Activated T-cell treated with anti-CD3 and anti-CD28 coated beads, Interleukin-2, amount 50 U/mL, for 72 hours (primary cell): Measurements from ENCODE around the gene CSF2RB. TPM values are rescaled to one million over a fixed set of nuclear protein-coding genes. Genes with fewer than 3 reads are reported as not detected.

Experiments used
- ATAC-seq, 2 donors: fragments of 150-1000 bp; cut with Tn5 transposase; replicated peaks in 1 of 2; 2 replicates each; pipeline ENCODE4 v1.10.0; 2021; ENCODE audit warnings: moderate library complexity in 2 of 2, mild to moderate bottlenecking in 1 of 2
- DNase-seq, 2 donors: peaks; one replicate each; pipeline ENCODE4 v3.0.0; 2021 to 2022; ENCODE audit warnings: mixed read lengths in 1 of 2
- H3K27ac Mint-ChIP-seq: one replicate; pipeline ENCODE4 v1.8.0; 2022; ENCODE audit warnings: mild to moderate bottlenecking, moderate library complexity, mixed read lengths
- H3K27me3 Mint-ChIP-seq: one replicate; pipeline ENCODE4 v1.8.0; 2022; ENCODE audit warnings: low read depth, mixed read lengths
- H3K36me3 Mint-ChIP-seq, 2 donors: one replicate each; pipeline ENCODE4 v1.8.0; 2022; ENCODE audit warnings: mixed read lengths in 2 of 2, mild to moderate bottlenecking in 1 of 2; ENCODE audit not compliant: insufficient read depth in 2 of 2
- H3K4me1 Mint-ChIP-seq: one replicate; pipeline ENCODE4 v1.8.0; 2022; ENCODE audit warnings: low read depth, mixed read lengths
- H3K4me3 Mint-ChIP-seq, 2 donors: one replicate each; pipeline ENCODE4 v1.8.0; 2022; ENCODE audit warnings: mild to moderate bottlenecking in 2 of 2, mixed read lengths in 2 of 2, moderate library complexity in 2 of 2
- H3K9me3 Mint-ChIP-seq, 2 donors: one replicate each; pipeline ENCODE4 v1.8.0; 2022; ENCODE audit warnings: mixed read lengths in 2 of 2
- total RNA-seq, 2 donors: library from RNA; stranded (reverse); gene quantifications; one replicate each; pipeline ENCODE4 v1.2.3, GENCODE V29; 2022

The CSF2RB gene
- total RNA-seq, 2 donors from 2014 or later, result 1.8 to 3.8 TPM

- no peak overlapping the region for H3K27ac Mint-ChIP-seq
- no peaks in the 10 kb centered on the region for H3K9me3 Mint-ChIP-seq
- ATAC-seq (no peak), DNase-seq (no peak)
- no peaks in the 10 kb centered on the region for H3K4me1 Mint-ChIP-seq
- no peak overlapping the region for H3K4me3 Mint-ChIP-seq
- no peaks in the 10 kb centered on the region for H3K36me3 Mint-ChIP-seq
- H3K27me3 Mint-ChIP-seq, result peaks cover 18% of the 10 kb centered on the region
Observed at GRCh38 chr22:36928196-36928595, 14.8 kb downstream of the CSF2RB start.

DNA sequence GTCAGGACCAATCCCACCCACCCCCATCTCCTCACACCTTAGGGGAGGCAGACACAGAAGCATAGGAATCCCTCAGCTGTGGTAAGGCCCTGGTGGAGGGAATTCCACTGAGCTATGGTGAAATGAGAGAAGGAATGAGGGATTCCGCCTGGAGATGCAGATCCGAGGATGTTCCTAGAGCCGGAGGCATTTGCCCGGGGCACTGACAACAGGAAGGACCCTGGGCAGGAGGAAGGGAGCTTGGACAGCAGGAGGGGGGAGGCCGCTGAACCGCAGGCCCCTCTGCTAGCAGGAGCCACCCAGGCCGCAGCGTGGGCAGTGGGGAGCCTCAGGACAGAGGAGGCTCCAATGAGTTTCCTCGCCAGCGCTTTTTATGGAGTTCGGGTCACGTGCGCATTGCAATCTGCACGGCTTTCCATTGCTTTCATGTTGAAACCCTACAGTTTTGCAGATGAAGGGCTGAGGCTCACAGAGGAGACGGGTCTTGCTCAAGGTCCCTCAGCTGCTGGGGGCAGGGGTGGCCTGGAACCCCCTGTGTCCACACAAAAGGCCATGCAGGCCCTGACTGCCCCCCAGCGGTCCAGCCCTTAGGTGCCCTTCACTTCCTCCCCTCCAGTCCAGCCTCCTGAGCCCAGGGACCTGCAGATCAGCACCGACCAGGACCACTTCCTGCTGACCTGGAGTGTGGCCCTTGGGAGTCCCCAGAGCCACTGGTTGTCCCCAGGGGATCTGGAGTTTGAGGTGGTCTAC is 15.5 kb downstream of the CSF2RB start:
- H3K4me3 Mint-ChIP-seq, result no peak overlapping the region
- H3K4me1 Mint-ChIP-seq, result no peaks in the 10 kb centered on the region
- H3K36me3 Mint-ChIP-seq, result no peaks in the 10 kb centered on the region
- H3K27me3 Mint-ChIP-seq, result peaks cover 18% of the 10 kb centered on the region
- no peak for DNase-seq
- no peaks in the 10 kb centered on the region for H3K9me3 Mint-ChIP-seq
- no peak overlapping the region for H3K27ac Mint-ChIP-seq
- no peak for ATAC-seq

DNA sequence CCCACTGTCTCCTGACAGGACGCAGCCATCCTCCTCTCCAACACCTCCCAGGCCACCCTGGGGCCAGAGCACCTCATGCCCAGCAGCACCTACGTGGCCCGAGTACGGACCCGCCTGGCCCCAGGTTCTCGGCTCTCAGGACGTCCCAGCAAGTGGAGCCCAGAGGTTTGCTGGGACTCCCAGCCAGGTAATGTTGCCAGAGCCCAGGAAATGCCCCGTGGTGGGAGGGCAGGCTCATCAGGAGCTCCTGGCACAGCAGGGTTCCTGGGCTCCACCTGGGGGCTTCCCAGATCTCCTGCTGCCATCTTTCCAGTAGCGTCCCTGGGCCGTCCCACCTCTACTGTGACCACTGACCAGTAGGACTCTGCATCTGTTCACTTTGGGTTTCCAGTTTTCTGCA is 16.2 kb downstream of the CSF2RB start:
- Mint-ChIP-seq H3K4me1 (no peaks in the 10 kb centered on the region), H3K27me3 (peaks cover 18% of the 10 kb centered on the region), H3K36me3 (no peaks in the 10 kb centered on the region), H3K9me3 (no peaks in the 10 kb centered on the region), H3K27ac (no peak overlapping the region), H3K4me3 (no peak overlapping the region)
- DNase-seq, result no peak
- ATAC-seq, result no peak

DNA sequence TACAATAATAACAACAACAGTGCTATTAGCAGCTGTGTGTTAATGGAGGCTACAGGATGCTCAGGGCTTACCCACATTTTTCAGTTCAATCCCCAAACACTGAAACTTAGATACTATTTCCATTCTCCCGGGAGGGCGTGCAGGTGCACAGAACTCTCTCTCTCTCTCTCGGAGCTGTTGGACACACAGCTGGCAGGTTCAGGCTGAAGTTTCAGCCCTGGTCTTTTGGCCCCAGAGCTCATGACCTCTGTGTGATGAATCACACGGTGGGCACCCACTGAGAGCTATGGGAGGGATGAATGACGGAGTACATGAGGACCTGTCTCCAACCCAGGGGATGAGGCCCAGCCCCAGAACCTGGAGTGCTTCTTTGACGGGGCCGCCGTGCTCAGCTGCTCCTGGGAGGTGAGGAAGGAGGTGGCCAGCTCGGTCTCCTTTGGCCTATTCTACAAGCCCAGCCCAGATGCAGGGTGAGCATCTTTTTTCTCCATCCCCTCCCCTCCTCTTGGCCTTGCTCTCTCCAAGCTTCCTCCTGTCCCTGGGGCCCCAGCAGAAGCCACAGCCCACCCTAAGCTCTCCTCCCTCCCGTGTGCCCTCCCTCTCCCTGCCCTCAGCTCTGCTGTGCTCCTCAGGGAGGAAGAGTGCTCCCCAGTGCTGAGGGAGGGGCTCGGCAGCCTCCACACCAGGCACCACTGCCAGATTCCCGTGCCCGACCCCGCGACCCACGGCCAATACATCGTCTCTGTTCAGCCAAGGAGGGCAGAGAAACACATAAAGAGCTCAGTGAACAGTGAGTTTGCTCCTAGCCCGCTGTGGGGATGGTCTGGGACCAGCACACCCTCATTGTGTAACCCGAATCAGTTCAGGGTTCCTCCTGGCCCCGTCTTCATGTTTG is 16.9 kb downstream of the CSF2RB start:
- Mint-ChIP-seq H3K27ac (no peak overlapping the region), H3K27me3 (peaks cover 15% of the 10 kb centered on the region), H3K36me3 (no peaks in the 10 kb centered on the region), H3K4me1 (no peaks in the 10 kb centered on the region), H3K9me3 (no peaks in the 10 kb centered on the region), H3K4me3 (no peak overlapping the region)
- DNase-seq, result no peak
- no peak for ATAC-seq

- no peaks in the 10 kb centered on the region for H3K9me3 Mint-ChIP-seq
- peaks cover 9% of the 10 kb centered on the region for H3K27me3 Mint-ChIP-seq
- no peak overlapping the region for H3K4me3 Mint-ChIP-seq
- ATAC-seq (no peak), DNase-seq (no peak)
- H3K36me3 Mint-ChIP-seq, result no peaks in the 10 kb centered on the region
- no peaks in the 10 kb centered on the region for H3K4me1 Mint-ChIP-seq
- H3K27ac Mint-ChIP-seq, result no peak overlapping the region
Observed at GRCh38 chr22:36931446-36931845, 18.0 kb downstream of the CSF2RB start.

DNA sequence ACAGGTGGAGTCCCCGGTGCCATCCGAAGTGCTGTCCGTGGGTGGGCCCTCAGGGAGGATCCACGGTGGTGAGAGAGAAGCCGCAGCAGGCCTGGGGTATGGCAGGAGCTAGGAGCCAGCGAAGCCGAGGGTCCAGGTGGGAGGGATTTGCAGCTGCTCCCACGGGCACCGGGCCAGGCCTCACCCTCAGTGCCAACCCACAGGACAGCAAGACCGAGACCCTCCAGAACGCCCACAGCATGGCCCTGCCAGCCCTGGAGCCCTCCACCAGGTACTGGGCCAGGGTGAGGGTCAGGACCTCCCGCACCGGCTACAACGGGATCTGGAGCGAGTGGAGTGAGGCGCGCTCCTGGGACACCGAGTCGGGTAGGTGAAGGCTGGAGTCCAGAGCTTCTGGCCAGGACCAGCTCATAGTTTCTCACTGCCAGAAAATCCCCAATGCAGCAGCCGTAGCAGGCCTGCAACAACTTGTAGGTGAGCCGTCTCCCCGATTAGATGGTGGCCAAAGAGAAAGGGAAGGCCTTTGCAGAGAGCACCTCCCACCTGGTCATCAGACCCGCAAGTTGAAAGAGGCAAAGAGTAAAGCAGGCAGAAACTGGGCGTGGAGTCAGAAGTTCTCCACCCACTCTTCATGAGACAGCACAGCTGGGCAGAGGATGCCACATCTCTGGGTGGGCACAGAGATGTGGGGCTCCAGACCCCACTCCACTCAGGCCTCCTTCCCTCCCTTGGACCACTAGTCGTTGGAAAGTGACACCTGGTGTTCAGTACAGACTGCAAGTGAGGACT is 20.4 kb downstream of the CSF2RB start:
- Mint-ChIP-seq H3K4me3 (no peak overlapping the region), H3K27ac (no peak overlapping the region), H3K4me1 (no peaks in the 10 kb centered on the region), H3K9me3 (no peaks in the 10 kb centered on the region), H3K27me3 (no peaks in the 10 kb centered on the region), H3K36me3 (no peaks in the 10 kb centered on the region)
- DNase-seq (no peak), ATAC-seq (no peak)

GRCh38 chr22:36934418-36935312 is 21.2 kb downstream of the CSF2RB start:
- ATAC-seq (no peak), DNase-seq (no peak)
- Mint-ChIP-seq H3K27me3 (no peaks in the 10 kb centered on the region), H3K27ac (no peak overlapping the region), H3K36me3 (no peaks in the 10 kb centered on the region), H3K9me3 (no peaks in the 10 kb centered on the region), H3K4me1 (no peaks in the 10 kb centered on the region), H3K4me3 (no peak overlapping the region)

GRCh38 chr22:36935313-36935610 is 21.8 kb downstream of the CSF2RB start:
- no peaks in the 10 kb centered on the region for H3K4me1 Mint-ChIP-seq
- no peaks in the 10 kb centered on the region for H3K9me3 Mint-ChIP-seq
- no peak for DNase-seq
- H3K4me3 Mint-ChIP-seq, result no peak overlapping the region
- no peak overlapping the region for H3K27ac Mint-ChIP-seq
- no peak for ATAC-seq
- H3K36me3 Mint-ChIP-seq, result no peaks in the 10 kb centered on the region
- H3K27me3 Mint-ChIP-seq, result no peaks in the 10 kb centered on the region

DNA sequence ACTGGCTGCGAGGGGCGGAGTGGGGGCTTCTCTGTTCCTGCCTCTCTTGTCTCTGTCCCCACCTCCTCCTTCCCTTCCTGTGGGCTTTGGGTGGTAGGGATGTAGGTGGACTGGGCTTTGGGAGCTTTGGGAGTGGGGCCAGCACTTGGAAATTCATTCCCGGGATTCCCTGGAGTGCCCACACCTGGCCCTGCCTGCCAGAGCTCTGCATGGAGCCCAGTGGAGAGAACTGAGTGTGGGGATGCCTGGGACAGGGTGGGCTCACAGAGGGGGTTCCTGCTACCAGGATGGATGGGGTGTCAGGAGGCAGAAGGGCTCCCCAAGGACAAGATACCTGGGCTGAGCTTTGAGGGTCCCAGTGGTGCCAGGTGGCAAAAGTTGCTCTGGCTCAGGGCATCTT is 22.3 kb downstream of the CSF2RB start:
- ATAC-seq (no peak), DNase-seq (no peak)
- Mint-ChIP-seq H3K4me3 (no peak overlapping the region), H3K4me1 (no peaks in the 10 kb centered on the region), H3K27me3 (no peaks in the 10 kb centered on the region), H3K27ac (no peak overlapping the region), H3K36me3 (no peaks in the 10 kb centered on the region), H3K9me3 (no peaks in the 10 kb centered on the region)

GRCh38 chr22:36936362-36937116 is 23.1 kb downstream of the CSF2RB start:
- Mint-ChIP-seq H3K4me1 (no peaks in the 10 kb centered on the region), H3K4me3 (no peak overlapping the region), H3K9me3 (no peaks in the 10 kb centered on the region), H3K27ac (no peak overlapping the region), H3K27me3 (no peaks in the 10 kb centered on the region), H3K36me3 (no peaks in the 10 kb centered on the region)
- ATAC-seq (no peak), DNase-seq (no peak)

DNA sequence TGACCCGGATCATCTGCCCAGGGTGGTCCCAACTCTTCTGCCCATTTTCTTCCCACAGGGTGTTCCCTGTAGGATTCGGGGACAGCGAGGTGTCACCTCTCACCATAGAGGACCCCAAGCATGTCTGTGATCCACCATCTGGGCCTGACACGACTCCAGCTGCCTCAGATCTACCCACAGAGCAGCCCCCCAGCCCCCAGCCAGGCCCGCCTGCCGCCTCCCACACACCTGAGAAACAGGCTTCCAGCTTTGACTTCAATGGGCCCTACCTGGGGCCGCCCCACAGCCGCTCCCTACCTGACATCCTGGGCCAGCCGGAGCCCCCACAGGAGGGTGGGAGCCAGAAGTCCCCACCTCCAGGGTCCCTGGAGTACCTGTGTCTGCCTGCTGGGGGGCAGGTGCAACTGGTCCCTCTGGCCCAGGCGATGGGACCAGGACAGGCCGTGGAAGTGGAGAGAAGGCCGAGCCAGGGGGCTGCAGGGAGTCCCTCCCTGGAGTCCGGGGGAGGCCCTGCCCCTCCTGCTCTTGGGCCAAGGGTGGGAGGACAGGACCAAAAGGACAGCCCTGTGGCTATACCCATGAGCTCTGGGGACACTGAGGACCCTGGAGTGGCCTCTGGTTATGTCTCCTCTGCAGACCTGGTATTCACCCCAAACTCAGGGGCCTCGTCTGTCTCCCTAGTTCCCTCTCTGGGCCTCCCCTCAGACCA is 24.0 kb downstream of the CSF2RB start:
- no peaks in the 10 kb centered on the region for H3K4me1 Mint-ChIP-seq
- H3K36me3 Mint-ChIP-seq, result no peaks in the 10 kb centered on the region
- no peak for ATAC-seq
- no peak overlapping the region for H3K4me3 Mint-ChIP-seq
- DNase-seq, result no peak
- no peaks in the 10 kb centered on the region for H3K27me3 Mint-ChIP-seq
- no peak overlapping the region for H3K27ac Mint-ChIP-seq
- no peaks in the 10 kb centered on the region for H3K9me3 Mint-ChIP-seq
